HepG2 (cell line): ENCODE results near the gene NACC2. TPM values are rescaled to one million over a fixed set of nuclear protein-coding genes. Genes with fewer than 3 reads are reported as not detected.

Experiments
- BCL6 ChIP-seq: IDR thresholded peaks from 2 replicates; pipeline ENCODE4 v1.6.1; 2016; ENCODE audit warnings: missing genetic modification reagents, missing compliant biosample characterization
- HDAC1 ChIP-seq: sonication (generic); formaldehyde crosslinking; IDR thresholded peaks from 2 replicates; pipeline ENCODE4 v1.5.1; 2020; ENCODE audit warnings: mild to moderate bottlenecking, missing genetic modification reagents
- NCOA5 ChIP-seq: sonication (generic); formaldehyde crosslinking; IDR thresholded peaks from 2 replicates; pipeline ENCODE4 v1.4.0; 2020; ENCODE audit warnings: missing genetic modification reagents
- NR3C1 ChIP-seq: sonication (generic); formaldehyde crosslinking; IDR thresholded peaks from 2 replicates; pipeline ENCODE4 v1.4.0; 2020; ENCODE audit warnings: missing genetic modification reagents
- RARA ChIP-seq: IDR thresholded peaks from 2 replicates; pipeline ENCODE4 v1.6.1; 2016; ENCODE audit warnings: missing genetic modification reagents, missing compliant biosample characterization
- SETDB1 ChIP-seq: sonication (generic); formaldehyde crosslinking; IDR thresholded peaks from 2 replicates; pipeline ENCODE4 v1.5.1; 2020; ENCODE audit warnings: missing genetic modification reagents, mild to moderate bottlenecking, borderline replicate concordance
- TERF1 ChIP-seq: sonication (generic); formaldehyde crosslinking; IDR thresholded peaks from 2 replicates; pipeline ENCODE4 v1.8.0; 2022; ENCODE audit warnings: mild to moderate bottlenecking, missing genetic modification reagents, moderate library complexity
- THAP11 ChIP-seq: IDR thresholded peaks from 2 replicates; pipeline ENCODE4 v1.6.1; 2016; ENCODE audit warnings: missing biosample characterization, missing genetic modification reagents
- U2AF2 ChIP-seq: fragments of 200-400 bp; formaldehyde crosslinking; IDR thresholded peaks from 2 replicates; pipeline ENCODE4 v1.6.1; 2017; ENCODE audit warnings: low read depth, mild to moderate bottlenecking, low read length
- ZBTB2 ChIP-seq: sonication (generic); formaldehyde crosslinking; IDR thresholded peaks from 2 replicates; pipeline ENCODE4 v1.8.0; 2022; ENCODE audit warnings: low read depth, missing genetic modification reagents
- ZBTB37 ChIP-seq: sonication (generic); formaldehyde crosslinking; IDR thresholded peaks from 2 replicates; pipeline ENCODE4 v1.4.0; 2020; ENCODE audit warnings: mild to moderate bottlenecking, missing genetic modification reagents
- ZC3H4 ChIP-seq: sonication (generic); formaldehyde crosslinking; IDR thresholded peaks from 2 replicates; pipeline ENCODE4 v1.4.0; 2020; ENCODE audit warnings: missing genetic modification reagents, borderline replicate concordance
- ZFP82 ChIP-seq: sonication (generic); formaldehyde crosslinking; IDR thresholded peaks from 2 replicates; pipeline ENCODE4 v1.5.1; 2020; ENCODE audit warnings: mild to moderate bottlenecking, missing genetic modification reagents, borderline replicate concordance
- ZFYVE20 ChIP-seq: sonication (generic); formaldehyde crosslinking; IDR thresholded peaks from 2 replicates; pipeline ENCODE4 v1.8.0; 2023; ENCODE audit warnings: low read depth, mild to moderate bottlenecking, moderate library complexity, missing genetic modification reagents, borderline replicate concordance
- ZNF142 ChIP-seq: sonication (generic); formaldehyde crosslinking; IDR thresholded peaks from 2 replicates; pipeline ENCODE4 v1.4.0; 2020; ENCODE audit warnings: missing genetic modification reagents
- ZNF430 ChIP-seq: sonication (generic); formaldehyde crosslinking; IDR thresholded peaks from 2 replicates; pipeline ENCODE4 v1.9.0; 2021; ENCODE audit warnings: mild to moderate bottlenecking, missing genetic modification reagents
- ZNF543 ChIP-seq: sonication (generic); formaldehyde crosslinking; IDR thresholded peaks from 2 replicates; pipeline ENCODE4 v1.4.0; 2020; ENCODE audit warnings: mild to moderate bottlenecking, missing genetic modification reagents
- ZNF639 ChIP-seq: conservative IDR thresholded peaks from 2 replicates; pipeline ENCODE4 v1.6.1; 2018; ENCODE audit warnings: missing genetic modification reagents
- ZNF792 ChIP-seq: IDR thresholded peaks from 2 replicates; pipeline ENCODE4 v1.6.1; 2016
- polyA plus RNA-seq, 8 experiments: library from polyadenylated mRNA; depleted of rRNA in 3 of 8; stranded (reverse) in 7 of 8; unstranded in 1 of 8; fragments of >200 nt; fragmentation: Illumina TruSeq in 4 of 8; extraction: Trizol in 4 of 8; gene quantifications; 2 replicates each; pipeline versions ENCODE4 v1.2.1 to v1.2.3, GENCODE V29; 2011 to 2016; ENCODE audit warnings: low read depth in 4 of 8, missing spikeins in 1 of 8, mixed read lengths in 1 of 8; ENCODE audit not compliant: insufficient read depth in 1 of 8
- total RNA-seq, 5 experiments: library from RNA; depleted of rRNA; stranded (reverse); fragments of >200 nt; fragmentation: Illumina TruSeq; extraction: Trizol; gene quantifications; 2 replicates each; pipeline ENCODE4 v1.2.3, GENCODE V29; 2016; ENCODE audit warnings: low read depth in 1 of 5

The NACC2 gene
- total and polyA plus RNA-seq, 2 of the 13 experiments (the other 11 are each of a cell fraction or from before 2014, with no cell fraction given): 5.9 to 12.3 TPM

- TF ChIP-seq SETDB1 (CRISPR knock-in tag): no peak
- TF ChIP-seq ZBTB2: no peak
- TF ChIP-seq ZNF792 (CRISPR knock-in tag): no peak; the same call in 1 of the 2 replicates
- no peak for TF ChIP-seq NR3C1
- no peak; the same call in 1 of the 2 replicates for TF ChIP-seq HDAC1 (CRISPR knock-in tag)
- TF ChIP-seq ZNF639: no peak
- no peak for TF ChIP-seq ZFP82 (CRISPR knock-in tag)
- TF ChIP-seq NCOA5: no peak
- no peak for TF ChIP-seq ZNF430 (CRISPR knock-in tag)
- TF ChIP-seq ZFYVE20 (CRISPR knock-in tag): no peak
- peak; percentile 87 for TF ChIP-seq RARA (CRISPR knock-in tag)
- peak; percentile 78 for TF ChIP-seq ZBTB37
- TF ChIP-seq U2AF2: no peak
- no peak for TF ChIP-seq ZNF142 (CRISPR knock-in tag)
- peak; percentile 56; the same call in 1 of the 2 replicates for TF ChIP-seq THAP11 (CRISPR knock-in tag)
- no peak for TF ChIP-seq TERF1 (CRISPR knock-in tag)
- no peak; the same call in 1 of the 2 replicates for TF ChIP-seq ZC3H4
- peak; percentile 55 for TF ChIP-seq BCL6 (CRISPR knock-in tag)
- TF ChIP-seq ZNF543 (CRISPR knock-in tag): 0 out of 2 replicates have a peak, but pooled peaks have one; percentile 33
Observed at GRCh38 chr9:136007934-136008692, 87.0 kb downstream of the NACC2 start (continued).
